ENCODE data around the gene RCAN2.
A peak's percentile ranks its signal among the peaks of the same experiment; 100 is the strongest.

Gene RCAN2

DNA sequence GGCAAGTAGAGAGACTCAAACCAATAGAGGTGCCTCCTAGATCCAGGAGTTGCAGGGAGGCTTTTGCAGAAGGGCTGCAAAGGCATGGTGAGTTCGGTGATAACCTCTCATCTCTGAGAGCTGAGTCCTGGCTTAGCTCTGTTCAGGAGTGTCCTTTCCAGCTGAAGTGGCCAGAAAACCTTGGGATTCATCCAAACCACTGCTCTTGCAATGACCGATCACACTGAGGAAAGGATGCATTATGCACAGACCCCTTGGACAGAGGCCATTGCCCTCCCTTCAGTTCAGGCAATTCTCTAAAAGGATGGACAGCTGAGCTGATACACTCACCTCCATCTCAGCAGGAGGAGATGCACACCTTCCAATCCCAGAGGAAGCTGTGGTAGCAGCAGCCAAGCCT is 161.7 kb downstream of the RCAN2 start:
- no peak for DNase-seq

DNA sequence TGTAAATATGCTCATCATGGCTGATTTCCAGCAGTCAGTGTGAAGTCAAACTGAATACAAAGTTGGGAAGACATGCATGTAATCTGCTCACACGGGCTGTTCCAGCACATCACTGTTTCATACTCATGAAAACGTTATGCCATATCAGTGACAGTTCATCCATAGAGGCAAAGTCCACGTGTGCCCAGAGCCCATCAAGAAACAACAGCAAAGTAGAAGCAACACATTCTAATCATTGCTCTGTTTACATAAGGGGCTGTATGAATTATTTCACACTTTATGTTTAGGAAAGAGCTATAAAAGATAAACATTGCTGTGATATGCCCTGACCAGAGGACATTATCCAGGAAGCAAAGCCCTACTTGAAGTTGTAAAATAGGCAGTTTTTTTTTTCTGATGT is 163.5 kb downstream of the RCAN2 start:
- no peak for DNase-seq

DNA sequence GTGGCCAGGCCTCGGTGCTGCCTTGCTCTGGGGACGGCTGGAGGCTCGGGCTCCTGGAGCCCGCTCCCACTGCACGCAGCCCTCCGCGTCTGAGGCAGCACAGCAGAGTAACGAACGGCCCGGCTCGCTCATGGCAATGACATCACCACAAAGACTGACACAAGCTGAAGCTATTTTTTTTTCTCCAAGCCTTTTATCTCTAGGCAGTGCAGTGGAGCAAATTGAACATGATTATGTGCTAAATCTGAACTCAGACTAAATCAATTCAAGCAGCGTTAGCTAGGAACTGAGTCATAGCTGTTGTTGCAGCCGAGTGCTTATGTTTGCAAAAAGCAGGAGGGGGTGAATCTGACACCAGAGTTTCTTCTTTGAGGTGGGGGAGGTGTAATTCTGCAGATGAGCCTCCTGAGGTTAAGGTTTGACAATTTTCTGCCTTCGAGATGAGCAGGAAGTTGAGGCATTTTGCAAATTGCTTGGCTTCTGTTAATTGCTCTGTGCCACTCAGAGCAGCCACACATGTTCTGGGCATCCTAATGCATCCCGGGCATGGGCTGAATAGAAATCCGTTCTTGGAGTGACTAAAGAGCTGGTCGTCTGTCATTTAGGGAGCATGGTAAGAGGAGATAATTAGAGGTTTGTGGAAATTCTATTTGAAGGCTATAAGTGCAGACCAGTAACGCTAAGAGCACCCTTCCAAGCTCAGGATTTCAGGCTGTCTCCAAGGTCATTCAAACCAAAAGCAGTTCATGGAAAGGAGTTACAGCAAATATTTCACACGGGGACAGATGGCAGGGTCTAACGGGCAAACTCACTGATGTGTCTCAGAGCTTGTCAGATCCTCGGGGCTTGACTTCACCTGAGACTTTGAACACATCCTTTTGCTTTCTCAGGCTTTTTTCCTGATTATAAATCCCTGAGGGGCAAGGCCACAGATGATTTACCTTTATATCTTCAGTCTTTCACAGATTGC is 165.4 kb downstream of the RCAN2 start:
- DNase-seq: peak; percentile 53

DNA sequence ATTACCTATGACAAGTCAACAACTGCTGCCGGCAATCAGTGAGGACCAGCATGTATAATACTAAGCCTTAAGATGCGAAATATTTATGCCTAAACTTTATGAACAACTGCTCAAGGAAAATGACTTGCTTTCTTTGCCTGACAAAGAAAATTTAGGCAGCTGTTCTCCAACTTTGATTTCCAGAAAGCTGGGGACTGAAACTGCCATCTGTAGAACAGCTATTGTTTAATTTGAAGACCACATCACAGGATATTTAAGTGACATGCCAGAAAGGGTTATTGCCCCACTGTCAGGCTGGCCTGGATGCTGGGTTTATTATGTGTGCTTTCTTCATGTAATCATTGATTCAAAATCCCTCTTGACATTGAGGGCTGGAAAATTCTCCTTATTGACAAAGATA is 166.5 kb downstream of the RCAN2 start:
- DNase-seq: no peak

DNA sequence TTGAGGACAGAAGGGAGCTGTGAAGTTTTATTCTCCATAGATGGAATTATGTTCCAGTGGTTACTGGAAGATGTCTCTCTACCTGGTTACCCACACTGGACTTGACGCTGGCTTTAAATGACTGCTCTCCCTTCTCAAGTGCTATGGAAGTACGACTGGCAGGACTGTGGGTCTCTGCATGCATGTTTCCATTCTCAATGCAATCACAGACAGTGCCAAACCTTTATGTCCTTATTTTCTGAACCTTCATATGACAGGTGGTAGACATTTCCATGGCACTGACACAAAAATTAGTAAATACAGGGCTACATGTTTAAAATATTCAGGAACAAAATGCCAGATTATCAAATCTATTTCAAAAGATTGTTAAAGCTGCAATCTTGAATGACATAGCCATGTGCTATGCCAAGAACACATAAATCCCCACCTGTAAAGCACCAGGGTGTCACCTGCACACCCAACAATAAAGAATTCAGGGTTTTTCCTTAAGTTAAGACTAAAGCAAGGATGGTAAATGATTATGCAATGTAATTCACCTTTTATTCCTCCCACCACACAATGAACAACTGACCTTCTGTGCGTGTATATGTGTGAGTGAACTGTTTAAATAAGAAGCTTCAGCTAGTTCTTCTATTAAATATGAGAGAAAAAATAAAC is 167.2 kb downstream of the RCAN2 start:
- DNase-seq: no peak

DNA sequence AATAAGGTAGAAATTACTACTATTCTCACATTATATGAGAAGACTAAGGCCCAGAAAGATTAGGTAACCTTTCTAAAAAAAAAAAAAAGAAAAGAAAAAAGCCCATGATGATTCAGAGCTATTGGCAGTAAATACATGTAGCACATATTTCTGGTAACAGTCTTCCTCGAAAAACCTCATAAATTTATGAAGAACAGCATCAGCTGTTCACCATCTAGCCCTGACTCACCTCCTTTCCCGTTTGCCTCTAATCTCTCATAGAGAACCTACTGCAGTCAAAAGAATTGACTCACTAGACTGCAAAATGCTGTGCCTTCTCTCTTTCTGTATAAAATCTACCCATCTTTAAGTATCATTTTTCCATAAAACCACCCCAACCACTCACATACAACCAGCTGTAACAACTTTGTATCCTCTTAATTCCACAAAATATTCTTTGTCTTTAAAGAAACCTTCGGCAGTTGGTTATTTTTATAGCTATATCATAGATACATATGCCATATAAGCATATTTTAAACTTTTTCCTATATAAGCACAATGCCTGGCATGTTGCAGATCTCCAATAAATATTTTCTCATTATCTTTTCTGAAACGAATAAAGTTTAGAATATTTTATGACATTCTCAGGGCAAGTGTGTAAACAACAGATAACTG is 167.8 kb downstream of the RCAN2 start:
- no peak for DNase-seq

DNA sequence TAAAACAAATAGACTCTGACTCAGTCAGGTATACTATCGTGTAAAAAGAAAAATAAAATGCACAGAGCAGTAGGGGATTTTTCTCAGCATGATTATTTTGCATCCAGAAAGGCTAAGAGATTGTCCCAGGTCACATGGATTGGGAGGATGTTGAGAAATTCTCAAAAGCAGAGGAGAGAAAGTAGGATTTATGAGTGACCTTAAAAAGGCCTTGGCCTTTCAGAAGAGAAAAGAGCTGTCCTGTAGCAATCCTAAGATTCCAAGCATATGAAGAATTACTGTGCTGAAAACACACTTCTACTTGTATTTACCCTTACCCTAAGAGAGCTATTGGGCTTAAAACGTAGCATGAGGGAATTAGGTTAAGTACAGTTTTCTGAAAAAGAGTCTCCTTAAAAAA is 170.7 kb downstream of the RCAN2 start:
- DNase-seq: no peak

DNA sequence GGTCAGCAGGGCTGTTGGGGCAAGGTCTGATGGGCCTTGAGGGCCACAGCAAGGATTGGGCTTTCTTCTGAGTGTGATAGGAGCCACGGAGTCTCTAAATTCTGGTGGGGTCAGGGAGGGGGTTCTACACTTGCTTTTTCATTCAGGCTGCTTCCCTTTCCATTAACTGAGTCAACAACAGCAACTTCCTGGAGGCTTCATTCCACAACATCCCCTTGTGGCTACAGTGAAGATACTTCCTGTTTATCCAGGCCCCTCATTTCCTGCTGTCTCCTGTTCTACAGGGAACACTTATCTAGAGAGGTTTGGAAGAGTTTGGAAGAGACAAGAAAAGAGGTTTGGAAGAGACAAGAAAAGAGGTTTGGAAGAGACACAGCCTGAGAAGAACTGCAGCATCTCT is 175.7 kb downstream of the RCAN2 start:
- no peak for DNase-seq

DNA sequence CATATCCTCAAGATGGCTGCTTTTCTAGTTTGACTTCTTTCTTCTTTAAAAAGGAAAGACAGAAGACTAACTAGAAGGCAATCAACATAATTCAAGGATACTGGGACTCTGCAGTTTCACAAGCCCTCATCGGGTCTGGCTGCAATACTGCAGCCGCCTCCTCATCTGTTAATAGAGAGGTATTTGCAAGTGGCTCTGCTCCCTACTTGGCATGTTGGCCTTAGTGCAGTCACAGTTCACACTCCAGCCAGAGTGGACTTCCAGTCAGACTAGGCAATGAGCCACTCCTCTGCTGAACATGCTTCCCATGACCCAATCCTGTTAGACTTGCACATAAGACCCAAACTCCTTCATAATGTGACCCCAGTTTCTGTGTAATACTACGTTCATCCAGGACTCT is 178.6 kb downstream of the RCAN2 start:
- no peak for DNase-seq

DNA sequence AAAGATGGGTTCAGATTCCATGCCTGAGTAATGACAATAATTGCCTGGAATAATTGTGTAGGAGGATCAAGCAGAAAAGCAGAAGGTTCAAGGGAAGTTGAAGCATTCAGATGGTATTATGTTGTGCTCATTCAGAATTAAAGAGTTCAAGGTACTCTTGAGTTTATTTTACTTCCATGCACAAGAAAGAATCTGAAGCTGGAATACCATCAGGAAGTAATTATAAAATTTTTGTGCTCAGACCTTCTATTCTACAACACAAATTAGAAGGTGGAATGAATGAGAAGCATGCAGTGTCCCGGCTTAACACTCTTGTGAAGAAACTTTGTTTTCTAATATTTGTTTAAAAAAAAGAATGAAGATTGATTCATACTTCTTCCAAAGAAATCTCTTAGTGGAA is 181.1 kb downstream of the RCAN2 start:
- DNase-seq: no peak

DNA sequence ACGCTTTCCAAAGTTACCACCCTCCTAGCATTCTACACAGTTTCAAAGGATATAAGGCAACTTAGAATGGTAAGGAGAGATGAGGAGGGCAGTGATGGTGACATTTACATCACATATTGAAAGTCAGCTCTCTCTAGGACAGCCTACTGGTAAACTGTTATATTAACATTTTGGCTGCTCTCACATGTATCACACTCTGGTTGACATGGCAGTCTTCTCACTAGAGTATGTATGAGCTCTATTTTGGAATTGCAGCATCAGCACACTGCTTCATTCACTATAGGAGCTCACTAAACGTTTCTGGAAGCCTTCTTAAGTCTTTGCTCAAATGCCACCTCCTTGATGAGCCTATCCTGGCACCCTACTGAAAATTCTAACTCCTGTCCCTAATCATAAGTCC is 184.8 kb downstream of the RCAN2 start:
- DNase-seq: no peak

DNA sequence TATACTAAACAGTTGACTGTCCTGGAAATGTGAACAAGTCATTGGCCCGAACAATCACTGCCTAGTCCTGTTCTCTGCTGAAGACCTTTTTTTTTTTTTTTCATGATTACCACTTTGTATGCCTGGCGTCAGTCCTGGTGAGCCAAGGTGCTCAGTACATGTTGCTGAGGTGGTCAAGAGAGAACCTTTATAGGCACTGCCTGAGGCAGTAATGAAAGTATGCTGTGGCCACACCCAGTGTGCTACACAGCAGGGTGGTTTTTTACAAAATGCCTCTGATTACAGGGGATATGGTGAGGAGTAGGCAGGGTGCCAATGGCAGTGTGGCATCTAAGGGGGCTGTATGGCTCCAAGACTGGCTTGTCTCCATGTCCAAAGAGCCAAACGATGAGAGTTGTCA is 185.4 kb downstream of the RCAN2 start:
- DNase-seq: no peak

DNA sequence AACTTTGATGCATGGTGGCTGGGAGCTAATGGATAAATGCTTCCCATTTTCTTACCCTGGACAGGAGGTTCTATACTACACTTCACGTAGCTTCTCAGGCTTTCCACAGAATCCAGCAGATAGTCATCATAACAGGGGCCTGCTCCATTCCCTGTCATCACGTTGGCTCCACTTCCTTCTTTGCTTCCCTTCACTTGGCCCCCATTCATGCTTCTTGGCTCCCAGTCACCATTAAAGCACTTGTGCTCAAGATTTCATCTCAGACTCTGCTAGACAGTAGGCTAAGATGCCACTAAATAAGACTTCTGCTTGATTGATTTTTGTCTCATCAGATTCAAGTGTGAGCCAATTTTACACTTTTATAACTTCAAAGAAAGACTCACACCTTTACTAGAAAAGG is 186.0 kb downstream of the RCAN2 start:
- DNase-seq: no peak

DNA sequence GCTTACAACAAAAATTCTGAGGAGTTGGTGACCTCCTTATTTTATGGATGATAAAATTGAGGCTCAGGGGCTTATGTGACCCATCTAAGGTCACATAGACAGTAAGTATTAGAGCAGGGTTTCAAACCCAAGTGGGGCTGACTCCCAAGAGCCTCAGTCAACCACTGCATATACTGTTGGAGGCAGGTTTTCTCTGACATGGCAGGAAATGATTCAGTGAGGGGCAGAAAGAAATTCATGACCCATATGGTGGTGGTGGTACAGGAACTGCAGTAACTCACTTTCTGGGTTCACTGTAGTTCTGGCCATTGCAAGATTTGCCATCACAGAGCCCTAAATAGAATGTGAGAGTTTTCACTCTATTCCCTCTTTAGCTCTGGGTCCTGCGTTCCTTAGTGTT is 188.4 kb downstream of the RCAN2 start:
- no peak for DNase-seq

DNA sequence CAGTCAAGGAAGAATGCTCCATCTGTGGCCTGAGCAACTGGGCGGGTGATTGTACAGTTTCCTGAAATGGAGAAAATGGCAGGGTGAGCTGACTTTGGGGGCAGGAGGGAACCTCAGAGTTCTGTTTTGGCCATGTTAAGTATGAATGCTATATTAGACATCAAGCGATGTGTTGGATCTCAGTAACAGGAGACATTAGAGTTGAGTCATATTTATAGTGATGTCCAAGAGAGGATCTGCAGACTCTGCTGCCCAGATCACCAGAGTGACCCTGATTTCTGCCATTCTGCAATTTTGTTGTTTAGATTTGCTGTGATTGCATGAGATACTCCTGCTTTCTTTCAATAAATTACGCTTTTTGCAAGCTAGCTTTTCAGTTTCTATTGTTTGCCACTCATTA is 189.1 kb downstream of the RCAN2 start:
- DNase-seq: no peak

DNA sequence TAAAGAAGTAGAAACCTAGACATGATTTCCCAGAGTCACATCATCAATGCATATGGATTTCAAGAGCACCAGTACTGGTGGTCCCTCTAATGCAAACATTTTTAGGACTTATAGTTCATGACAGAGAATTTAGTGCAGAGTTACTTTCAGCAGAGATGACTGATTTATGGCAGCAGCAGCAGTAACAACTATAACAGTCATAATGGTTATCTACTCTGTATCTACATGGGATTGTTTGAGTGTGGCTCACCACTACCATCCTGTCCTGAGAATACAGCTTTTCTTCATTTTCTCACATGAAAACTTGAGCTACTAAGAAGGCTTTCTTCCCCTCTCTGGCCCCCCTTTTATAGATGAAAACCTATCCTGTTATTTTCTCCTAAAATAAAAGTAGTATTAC is 192.0 kb downstream of the RCAN2 start:
- DNase-seq: no peak

DNA sequence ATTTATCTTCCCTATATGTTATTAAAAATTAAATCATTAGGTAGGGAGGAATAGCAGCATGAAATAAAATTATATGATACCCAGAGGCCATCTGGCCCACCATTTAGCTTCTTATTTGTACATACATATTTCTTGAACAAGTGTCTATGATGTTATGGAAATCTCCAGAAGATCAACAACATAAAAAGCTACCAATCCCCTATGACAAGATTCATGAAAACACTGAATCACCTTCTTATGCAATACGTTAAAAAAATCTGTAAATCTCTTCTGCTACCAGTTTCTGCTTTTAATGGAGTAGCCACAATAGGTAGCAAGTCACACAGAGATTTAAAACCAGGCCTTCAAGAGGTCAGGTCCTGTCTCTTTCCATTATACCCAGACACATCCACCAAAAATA is 194.7 kb downstream of the RCAN2 start:
- DNase-seq: no peak

DNA sequence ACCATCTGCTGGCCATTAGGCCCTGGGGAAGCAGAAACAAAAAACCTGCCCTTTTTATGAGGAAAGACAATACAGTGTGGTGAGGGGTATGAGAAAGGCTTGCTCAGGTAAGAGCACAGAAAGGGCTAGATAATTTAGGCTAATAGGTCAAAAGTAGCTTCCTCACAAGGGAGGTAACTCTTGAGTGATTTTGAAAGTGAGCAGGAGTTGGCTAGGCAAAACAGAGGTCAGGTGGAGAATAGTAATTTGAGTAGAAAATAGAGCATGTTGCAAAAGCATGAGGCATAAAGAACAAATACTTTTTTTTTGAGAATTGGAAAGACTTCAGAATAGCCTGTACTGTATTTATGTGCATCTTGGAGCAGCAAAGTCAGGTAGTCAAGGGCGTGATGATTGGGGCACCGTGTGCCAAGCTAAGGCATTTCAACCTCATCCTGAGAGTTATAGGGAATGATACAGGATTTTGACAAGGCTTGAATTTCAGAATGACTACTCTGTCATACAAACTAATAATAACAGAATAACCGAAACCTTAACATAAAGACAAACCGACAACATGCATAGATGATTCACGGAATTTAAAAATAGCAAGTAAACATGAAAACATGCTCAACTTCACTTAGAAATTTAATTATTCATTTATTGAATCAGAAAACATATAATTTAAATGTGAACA is 197.5 kb downstream of the RCAN2 start:
- DNase-seq: no peak

DNA sequence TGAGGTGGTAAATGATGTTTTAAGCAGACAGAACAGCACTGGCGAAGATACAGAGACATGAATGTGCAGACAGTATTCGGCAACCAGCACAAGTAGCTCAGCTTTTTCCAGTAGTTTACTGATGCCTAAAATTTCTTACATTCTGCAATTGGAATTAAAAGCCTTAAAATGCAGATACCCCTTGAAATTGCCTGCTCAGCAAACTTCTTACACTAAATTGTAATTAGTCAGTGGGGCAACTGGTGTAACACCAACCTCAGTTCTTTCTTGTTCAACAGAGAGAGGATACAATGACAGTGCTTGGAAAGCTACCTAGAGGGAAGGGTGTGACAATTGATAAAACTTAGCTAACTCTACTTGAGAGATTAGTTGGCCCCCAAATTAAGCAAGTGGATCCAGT is 199.4 kb downstream of the RCAN2 start:
- no peak for DNase-seq

DNA sequence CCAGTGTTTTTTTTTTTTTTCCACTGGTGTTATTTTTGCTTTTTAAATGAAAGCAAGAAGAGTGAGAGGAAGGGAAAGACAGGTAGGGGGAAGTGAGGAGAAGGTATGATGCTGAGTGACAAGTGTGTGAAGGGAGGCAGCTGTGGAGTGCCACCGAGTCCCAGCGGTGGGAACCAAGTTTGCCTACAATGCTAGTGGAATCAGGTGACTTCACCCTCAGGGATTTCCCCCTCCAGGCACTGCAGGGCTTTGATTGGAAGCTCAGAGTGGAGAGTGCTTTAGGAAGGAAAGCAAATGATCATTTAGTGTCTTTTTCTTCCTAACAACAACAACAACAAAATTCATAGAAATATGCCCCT is 200.0 kb downstream of the RCAN2 start:
- no peak for DNase-seq

DNA sequence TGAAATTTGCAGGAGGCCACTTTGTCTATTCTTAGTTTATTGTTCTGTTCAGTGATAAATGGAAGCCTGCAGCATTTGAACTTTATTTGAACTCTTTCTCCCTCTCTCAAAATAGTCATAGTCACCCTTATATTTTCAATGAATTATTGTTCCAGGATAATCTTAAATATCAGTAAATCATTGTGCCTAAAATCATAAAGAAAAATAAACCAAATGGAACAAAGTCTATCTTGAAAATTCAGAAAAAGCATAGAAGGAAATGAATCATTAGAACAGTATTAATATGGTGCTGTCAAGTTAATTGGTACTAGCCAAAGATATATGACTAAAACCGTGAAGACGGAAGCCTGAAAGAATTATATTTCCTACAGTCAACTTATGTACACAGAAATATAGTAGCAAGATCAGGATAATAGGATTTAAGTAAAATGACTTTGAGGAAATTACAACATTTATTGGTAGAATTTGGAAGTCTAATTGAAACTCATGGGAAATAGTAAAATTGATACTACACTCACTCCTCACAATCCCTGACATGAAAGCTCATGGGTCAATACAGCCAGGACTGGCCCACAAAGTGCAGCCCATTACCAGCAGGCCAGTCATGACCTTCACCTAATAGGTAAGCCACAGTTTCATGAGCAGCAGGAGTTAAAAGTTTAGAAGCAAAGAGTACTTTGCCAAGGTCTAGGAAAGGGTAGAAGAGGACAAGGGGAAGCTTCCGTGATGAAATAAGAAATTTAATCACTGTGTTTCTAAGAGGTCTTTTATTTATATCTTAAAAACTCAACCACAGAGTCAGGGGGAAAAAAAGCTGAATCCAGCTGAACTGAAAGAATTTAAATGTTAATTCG is 200.6 kb downstream of the RCAN2 start:
- DNase-seq: no peak

DNA sequence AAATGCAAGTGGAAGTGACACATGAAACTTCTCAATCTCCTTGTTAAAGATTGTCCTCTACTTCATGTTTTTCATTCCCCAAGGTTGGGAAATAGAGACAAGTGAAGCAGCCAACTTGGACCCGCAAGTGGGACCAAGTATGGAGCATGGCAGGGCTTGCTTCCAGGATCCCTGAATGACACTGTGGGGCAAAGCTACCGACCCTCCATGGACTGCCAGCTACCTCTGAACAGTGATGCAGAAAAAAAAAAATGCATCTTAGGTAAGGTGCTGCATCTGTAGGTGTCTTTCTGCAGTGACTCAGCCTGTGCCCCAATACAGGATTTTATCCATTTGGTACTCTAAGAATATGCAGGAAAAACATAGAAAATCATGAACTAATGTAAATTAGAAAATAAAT is 201.4 kb downstream of the RCAN2 start:
- no peak for DNase-seq

DNA sequence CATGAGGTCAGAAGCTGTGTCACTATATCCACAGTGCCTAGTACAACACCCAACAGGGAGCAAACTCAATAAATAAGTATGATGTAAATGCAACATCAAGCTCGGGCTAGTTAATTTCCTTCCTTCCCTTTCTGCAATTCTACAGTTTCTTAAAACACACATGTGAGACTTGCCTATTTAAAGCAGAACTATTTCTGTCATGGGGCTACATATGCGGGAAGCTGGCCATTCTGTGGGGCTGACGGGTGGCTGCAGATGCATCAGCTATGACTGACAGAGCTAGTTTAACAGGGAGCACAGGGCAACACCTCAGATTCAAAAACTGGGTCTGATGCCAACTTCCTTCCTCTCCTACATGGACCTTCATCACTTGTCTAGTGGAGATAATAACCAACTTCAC is 202.4 kb downstream of the RCAN2 start:
- DNase-seq: no peak

Measured in DMS153 (cell line).